GM12872 (cell line): ENCODE measurements around the gene IL12B.

Experiments used
- CTCF ChIP-seq: IDR thresholded peaks from 3 replicates; pipeline ENCODE4 v1.5.1; 2011; ENCODE audit warnings: low read depth, mild to moderate bottlenecking, low read length, moderate library complexity; ENCODE audit not compliant: insufficient read depth

The IL12B gene

GRCh38 chr5:159337016-159337955, 7.0 kb upstream of the IL12B start:
- TF ChIP-seq CTCF = no peak

- TF ChIP-seq CTCF = no peak
Observed at GRCh38 chr5:159336586-159336985, 6.3 kb upstream of the IL12B start.

DNA sequence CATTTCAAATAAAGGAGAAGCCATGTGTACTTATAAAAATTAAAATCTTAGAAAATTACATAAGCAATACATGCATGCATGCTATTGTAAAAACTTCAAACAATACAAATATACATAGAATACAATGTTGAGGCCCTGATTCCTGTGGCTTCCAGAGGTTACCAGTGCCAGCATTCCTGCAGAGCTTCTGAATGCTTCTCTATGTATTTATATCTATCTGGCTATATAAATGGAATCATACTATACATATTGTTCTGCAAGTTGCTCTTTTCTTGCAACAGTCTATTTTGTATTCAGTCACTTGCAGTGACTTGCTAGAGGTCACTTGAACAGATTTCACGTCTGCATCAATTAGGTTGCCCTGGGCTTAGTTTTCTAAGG, 3.2 kb upstream of the IL12B start:
- TF ChIP-seq CTCF = no peak

GRCh38 chr5:159332800-159333544, 2.7 kb upstream of the IL12B start:
- no peak for TF ChIP-seq CTCF

- peak; percentile 83 for TF ChIP-seq CTCF
Observed at GRCh38 chr5:159331093-159331973, 1.0 kb upstream of the IL12B start.

GRCh38 chr5:159324986-159325385, 5.3 kb downstream of the IL12B start:
- no peak for TF ChIP-seq CTCF
